HG03558 (cell line): ENCODE results near the gene SLC27A2.
"Not testable (repeated sequence)": the region's sequence is repeated elsewhere in the genome, so short reads cannot be mapped to it uniquely, and the experiment has no call there.

Experiments used
- ATAC-seq: cut with Tn5 transposase; IDR thresholded peaks from one replicate; pipeline ENCODE4 v1.9.1; 2021; ENCODE audit warnings: moderate number of reproducible peaks; ENCODE audit not compliant: unreplicated experiment; ENCODE audit errors: extremely low read depth

Gene SLC27A2

GRCh38 chr15:50181969-50182218, at the start of gene SLC27A2:
Gene SLC27A2, plus strand, starts transcription at chr15:50182196. Its CDS starts 232 bp downstream, at chr15:50182428.
- no peak for ATAC-seq

DNA sequence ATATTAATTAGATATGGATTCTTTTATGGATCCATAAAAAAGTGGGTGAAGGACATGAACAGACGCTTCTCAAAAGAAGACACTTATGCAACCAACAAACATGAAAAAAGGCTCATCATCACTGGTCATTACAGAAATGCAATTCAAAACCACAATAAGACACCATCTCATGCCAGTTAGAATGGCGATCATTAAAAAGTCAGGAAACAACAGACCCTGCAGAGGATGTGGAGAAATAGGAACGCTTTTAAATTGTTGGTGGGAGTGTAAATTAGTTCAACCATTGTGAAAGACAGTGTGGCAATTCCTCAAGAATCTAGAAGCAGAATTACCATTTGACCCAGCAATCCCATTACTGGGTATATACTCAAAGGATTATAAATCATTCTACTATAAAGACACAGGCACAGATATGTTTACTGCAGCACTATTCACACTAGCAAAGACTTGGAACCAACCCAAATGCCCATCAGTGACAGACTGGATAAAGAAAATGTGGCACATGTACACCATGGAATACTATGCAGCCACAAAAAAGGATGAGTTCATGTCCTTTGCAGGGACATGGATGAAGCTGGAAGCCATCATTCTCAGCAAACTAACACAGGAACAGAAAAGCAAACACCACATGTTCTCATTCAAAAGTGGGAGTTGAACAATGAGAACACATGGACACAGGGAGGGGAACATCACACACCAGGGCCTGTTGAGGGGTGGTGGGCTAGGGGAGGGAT, 49.6 kb upstream of the SLC27A2 start:
- not testable (repeated sequence) for ATAC-seq

GRCh38 chr15:50134524-50135024, 47.4 kb upstream of the SLC27A2 start:
- ATAC-seq, result peak; percentile 58

GRCh38 chr15:50135031-50135551, 46.9 kb upstream of the SLC27A2 start:
- peak; percentile 63 for ATAC-seq

DNA sequence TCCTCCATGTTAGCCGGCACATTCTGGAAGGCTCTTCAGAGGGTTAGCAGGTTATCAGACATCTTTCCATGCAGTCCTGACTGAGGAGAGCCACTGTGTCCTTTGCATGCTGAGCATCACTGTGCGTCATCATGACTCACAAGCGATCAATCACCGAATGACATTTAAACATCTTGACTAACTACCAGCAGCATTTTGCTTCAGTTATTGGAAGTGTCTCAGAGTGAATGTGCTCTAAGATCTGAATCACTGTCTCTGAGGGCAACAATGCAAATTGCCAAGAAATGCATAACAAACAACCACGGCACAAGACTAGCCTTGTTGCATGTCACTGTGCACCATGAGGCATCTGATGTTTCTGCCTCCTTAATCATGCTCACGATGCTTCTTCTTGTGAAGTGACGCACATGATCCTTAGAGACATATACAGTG, 44.6 kb upstream of the SLC27A2 start:
- ATAC-seq, result no peak

GRCh38 chr15:50137893-50138292, 44.1 kb upstream of the SLC27A2 start:
- no peak for ATAC-seq

DNA sequence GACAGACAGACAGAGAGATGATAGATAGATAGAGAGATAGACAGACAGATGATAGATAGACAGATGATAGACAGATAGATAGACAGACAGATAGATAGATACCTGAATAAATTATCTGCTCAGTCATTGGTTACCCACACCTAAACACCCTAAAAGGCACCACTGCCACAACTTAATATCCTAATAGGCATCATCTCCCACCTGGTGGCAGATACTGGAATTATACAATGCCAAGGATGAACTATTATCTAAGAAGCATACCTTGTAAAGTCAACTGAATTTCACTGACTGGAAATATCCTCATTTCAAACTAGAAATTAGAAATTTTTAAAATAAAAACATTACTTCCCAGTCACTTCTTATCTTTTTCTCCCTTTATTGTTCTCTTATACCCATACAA, 43.6 kb upstream of the SLC27A2 start:
- no peak for ATAC-seq

DNA sequence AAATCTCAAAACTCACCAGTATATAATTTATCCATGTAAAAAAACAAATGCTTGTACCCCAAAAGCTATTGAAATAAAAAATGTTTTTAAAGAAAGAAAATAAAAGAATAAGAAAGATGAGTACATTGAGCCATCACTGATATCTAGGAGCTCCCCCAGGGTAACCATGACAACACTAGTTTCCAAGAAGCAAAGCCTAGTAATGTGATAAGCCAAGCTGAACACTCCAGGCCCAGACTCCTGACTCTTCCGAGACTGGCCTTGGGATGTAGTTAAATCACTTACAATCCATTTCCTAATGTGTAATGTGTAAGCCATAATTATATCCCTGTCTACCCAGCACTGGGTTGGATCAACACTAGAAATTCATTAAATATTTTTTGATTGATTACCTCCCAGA, 41.9 kb upstream of the SLC27A2 start:
- ATAC-seq, result no peak

DNA sequence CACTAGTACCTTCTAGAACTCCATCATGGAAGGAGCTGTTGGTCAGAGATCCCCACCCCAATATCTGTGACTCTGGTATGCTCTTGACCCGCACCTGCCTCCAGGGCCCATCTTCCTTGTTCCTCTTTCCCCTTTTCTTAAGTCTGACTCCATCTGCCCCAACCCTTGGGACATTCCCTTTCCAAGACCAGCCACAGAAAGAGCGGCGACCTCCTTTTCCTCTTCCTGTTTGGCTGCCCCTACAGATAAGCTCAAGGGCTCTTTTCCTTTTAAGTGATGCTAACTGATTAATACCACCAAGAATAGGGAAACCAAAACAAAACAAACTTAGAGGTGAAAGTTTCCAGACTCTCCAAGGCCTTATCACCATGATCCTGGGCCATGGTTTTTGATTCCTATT, 41.0 kb upstream of the SLC27A2 start:
- ATAC-seq, result no peak

- ATAC-seq, result no peak
These were observed 40.1 kb upstream of the SLC27A2 start for GRCh38 chr15:50141856-50142255.

- ATAC-seq, result no peak
These were observed 38.6 kb upstream of the SLC27A2 start for GRCh38 chr15:50143255-50143860.

DNA sequence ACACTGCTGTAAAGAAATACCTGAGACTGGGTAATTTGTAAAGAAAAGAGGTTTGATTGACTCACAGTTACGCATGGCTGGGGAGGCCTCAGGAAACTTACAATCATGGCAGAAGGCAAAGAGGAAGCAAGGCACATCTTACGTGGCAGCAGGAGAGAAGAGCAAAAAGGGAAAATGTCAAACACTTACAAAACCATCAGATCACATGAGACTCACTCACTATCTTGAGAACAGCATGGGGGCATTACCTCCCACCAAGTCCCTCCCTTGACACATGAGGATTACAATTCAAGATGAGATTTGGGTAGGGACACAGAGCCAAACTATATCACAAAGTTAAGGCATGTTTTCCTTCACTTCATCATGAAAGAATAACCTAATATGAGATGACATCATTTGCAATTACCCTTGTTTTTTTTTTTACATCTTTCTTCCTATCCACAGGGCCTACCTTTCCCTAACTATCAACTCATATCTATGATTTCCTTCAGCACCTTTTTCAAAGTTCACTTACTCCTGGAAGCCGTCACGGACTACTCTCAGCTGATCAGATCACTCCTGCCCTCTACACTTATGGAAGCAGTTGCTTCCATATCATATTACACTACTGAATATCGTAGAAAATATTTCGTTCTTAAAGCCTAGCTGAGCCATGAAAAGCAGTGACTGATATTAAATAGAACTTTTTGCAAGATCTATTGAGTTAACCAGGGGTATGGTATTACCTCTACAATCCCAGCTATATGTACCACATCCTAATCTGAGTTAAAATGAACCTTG, 37.5 kb upstream of the SLC27A2 start:
- ATAC-seq, result no peak

- no peak for ATAC-seq
These were observed 36.5 kb upstream of the SLC27A2 start for GRCh38 chr15:50145451-50145872.

GRCh38 chr15:50146632-50147031, 35.4 kb upstream of the SLC27A2 start:
- no peak for ATAC-seq

DNA sequence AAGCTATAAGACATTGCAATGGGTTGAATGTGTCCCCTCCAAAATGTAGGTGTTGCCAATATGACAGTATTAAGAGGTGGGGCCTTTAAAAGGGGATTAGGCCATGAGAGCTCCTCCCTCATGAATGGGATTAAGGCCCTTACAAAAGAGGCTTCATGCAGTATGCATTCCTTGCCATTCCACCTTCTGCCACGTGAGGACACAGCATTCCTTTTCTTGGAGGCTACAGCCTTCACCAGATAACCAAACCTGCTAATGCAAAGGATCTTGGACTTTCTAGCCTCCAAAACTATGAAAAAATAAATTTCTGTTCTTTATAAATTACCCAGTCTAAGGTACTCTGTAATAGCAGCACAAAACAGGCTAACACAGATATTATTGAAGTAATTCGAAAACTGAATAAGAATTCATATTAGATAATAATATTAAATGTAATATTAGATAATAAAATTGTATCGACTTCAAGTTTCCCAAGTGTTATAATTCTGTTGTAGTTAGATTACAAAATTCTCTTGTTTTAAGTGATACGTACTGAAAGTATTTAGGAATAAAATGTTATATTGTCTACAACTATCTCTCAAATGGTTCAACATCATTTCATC, 33.5 kb upstream of the SLC27A2 start:
- no peak for ATAC-seq

DNA sequence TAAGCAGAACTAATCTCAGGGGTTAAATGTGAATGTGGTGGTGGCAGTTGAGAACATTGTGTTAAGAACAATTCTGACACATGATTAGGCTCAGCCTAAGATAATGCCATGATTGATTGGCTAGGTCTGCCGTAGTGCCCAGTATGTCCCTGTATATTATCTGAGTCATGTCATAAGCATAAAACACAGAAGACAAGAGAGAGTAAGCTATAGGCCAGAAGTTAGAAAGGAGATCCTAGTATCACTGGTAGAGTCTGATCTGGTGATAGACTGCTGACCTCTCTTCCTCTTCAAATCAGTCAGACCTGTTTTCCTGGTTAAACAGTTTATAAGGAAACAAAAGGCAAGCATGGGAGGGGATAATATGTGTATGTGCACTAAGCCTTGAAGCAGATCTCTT, 32.9 kb upstream of the SLC27A2 start:
- no peak for ATAC-seq

DNA sequence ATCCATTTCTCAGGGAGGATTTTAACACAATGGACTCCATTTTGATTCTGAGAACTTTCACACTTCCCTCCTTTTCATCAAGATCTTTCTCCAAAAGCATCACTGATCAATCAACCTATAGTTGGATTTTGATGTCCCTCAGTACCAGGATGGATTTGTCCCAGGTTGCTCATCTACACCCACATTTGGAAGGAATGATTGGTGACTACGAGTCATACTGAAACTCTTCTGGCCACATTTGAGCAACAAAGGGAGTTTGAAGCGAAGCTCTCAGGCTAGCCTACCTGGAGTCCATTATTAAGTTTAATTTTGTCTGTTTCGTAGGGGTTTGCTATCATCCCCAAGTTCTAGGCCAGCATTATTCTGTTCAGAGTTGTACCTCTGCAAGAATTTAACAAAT, 31.6 kb upstream of the SLC27A2 start:
- ATAC-seq, result no peak

- no peak for ATAC-seq
These were observed 31.1 kb upstream of the SLC27A2 start for GRCh38 chr15:50150851-50151250.

DNA sequence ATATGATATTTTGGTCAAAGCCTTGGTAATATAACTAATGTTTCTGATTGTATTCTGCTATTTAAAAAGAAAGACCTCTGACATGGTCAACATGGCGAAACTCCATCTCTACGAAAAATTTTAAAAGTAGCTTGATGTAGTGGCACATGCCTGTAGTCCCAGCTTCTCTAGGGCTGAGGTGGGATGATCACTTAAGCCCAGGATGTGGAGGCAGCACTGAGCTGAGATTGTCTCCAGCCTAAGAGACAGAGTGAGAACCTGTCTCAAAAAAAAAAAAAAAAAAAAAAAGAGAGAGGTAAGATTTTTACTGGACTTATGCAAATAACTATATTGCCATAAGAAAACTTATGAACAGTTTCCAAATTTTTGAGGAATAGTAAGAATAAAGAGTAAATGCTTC, 30.5 kb upstream of the SLC27A2 start:
- ATAC-seq, result no peak

- not testable (repeated sequence) for ATAC-seq
These were observed 23.8 kb upstream of the SLC27A2 start for GRCh38 chr15:50158236-50158635.
